Embryonic facial prominence (tissue), 1 donor: ENCODE measurements around the gene VRK2.
"Not testable (repeated sequence)": the region's sequence is repeated elsewhere in the genome, so short reads cannot be mapped to it uniquely, and the experiment has no call there.

ENCODE experiments used
- DNase-seq: peaks from one replicate; pipeline ENCODE4 v3.0.0-alpha.2; 2016; ENCODE audit errors: extremely low spot score

Gene VRK2

DNA sequence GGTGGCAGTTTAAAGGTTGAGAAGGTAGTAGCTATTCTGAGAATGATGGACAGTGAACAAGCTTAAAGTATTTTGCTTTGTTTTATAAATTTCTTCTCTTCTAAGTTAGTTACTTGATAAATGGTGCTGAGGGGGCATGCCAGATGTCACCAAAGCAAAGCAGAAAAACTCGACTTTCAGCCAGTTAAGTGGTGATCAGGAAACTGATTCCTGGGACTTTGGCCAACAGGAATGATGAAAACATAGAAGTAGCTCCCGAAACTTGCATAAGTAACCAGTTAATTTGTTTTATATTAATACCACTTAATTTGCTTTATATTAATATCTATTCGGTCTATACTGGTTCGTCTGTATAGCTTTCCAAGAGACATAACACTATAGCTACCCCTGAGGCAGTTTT, 111.9 kb downstream of the VRK2 start:
- DNase-seq = no peak

GRCh38 chr2:58163913-58164312, 117.3 kb downstream of the VRK2 start:
- no peak for DNase-seq

DNA sequence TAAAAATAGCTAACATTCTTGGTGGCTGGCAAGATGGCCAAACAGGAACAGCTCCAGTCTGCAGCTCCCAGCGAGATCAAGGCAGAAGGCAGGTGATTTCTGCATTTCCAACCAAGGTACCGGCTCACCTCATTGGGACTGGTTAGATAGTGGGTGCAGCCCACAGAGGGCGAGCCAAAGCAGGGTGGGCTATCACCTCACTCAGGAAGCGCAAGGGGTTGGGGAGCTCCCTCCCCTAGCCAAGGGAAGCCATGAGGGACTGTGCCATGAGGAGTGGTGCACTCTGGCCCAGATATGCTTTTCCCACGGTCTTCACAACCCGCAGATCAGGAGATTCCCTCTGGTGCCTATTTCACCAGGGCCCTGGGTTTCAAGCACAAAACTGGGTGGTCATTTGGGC, 121.5 kb downstream of the VRK2 start:
- not testable (repeated sequence) for DNase-seq

DNA sequence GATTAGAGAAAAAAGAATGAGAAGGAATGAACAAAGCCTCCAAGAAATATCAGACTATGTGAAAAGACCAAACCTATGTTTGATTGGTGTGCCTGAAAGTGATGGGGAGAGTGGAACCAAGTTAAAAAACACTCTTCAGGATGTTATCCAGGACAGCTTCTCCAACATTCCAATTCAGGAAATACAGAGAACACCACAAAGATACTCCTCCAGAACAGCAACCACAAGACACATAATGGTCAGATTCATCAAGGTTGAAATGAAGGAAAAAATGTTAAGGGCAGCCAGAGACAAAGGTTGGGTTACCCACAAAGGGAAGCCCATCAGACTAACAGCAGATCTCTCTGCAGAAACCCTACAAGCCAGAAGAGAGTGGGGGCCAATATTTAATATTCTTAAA, 123.2 kb downstream of the VRK2 start:
- not testable (repeated sequence) for DNase-seq

DNA sequence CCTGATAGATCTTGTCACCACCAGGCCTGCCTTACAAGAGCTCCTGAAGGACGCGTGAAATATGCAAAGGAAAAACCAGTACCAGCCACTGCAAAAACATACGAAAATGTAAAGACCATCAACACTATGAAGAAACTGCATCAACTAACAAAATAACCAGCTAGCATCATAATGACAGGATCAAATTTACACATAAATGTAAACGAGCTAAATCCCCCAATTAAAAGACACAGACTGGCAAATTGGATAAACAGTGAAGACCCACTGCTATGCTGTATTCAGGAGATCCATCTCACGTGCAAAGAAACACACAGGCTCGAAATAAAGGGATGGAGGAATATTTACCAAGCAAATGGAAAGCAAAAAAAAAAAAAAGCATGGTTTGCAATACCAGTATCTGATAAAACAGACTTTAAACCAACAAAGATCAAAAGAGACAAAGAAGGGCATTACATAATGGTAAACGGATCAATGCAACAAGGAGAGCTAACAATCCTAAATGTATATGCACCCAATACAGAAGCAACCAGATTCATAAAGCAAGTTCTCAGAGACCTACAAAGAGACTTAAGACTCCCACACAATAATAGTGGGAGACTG, 123.8 kb downstream of the VRK2 start:
- not testable (repeated sequence) for DNase-seq

GRCh38 chr2:58171831-58172230, 125.2 kb downstream of the VRK2 start:
- not testable (repeated sequence) for DNase-seq

DNA sequence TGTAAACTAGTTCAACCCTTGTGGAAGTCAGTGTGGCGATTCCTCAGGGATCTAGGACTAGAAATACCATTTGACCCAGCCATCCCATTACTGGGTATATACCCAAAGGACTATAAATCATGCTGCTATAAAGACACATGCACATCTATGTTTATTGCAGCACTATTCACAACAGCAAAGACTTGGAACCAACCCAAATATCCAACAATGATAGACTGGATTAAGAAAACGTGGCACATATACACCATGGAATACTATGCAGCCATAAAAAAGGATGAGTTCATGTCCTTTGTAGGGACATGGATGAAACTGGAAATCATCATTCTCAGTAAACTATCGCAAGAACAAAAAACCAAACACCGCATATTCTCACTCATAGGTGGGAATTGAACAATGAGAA, 130.6 kb downstream of the VRK2 start:
- DNase-seq = not testable (repeated sequence)

GRCh38 chr2:58180175-58180574, 133.6 kb downstream of the VRK2 start:
- not testable (repeated sequence) for DNase-seq

DNA sequence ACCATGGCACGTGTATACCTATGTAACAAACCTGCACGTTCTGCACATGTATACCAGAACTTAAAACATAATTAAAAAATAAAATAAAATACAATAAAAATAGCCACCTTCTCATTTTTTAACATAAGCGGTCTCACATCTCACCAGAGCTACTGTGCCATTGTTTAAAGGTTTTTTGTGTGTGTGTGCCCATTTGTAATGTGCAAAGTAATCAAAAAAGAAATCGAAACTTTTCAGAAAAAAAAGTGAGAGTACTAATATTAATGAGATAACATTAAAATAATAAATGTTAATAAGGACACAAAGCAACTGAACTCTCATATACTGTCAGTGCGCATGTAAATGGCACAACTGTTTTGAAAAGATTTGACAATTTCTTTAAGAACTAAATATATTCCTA, 134.0 kb downstream of the VRK2 start:
- no peak for DNase-seq

DNA sequence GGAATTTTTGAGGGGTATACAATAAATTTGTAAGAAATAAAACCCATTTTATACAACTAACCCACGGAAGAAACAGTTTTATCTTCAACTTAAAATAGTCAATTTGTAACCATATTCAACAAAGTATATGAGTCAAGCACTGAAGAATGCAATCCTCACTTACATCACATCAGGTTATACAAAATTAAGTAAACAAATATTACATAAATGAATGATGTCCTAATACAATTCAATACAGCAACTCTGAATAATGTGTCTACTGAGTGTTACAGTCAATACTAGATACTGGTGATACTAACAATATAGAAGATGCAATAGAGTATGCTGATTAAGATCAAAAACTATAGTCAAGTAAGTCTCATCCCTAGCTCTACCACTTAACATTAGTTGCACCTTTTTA, 135.9 kb downstream of the VRK2 start:
- no peak for DNase-seq

DNA sequence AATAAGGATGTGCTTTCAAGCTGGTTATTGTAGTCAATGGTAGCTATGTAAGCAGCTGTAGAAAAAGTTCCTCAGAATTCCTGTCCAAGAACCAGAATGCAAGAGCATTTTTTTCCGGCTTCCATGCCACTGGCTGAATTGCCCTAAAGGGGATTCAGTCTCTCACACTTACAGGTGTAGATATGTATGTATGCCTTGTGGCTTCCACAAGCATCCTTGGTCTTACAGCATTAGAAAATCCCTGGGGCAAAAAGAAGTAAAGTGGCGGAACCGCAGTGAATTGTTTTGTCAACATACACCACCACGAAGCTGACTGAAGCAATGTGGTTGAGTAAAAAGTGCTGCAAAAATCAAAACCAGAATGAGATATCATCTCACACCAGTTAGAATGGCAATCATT, 139.9 kb downstream of the VRK2 start:
- DNase-seq = no peak

DNA sequence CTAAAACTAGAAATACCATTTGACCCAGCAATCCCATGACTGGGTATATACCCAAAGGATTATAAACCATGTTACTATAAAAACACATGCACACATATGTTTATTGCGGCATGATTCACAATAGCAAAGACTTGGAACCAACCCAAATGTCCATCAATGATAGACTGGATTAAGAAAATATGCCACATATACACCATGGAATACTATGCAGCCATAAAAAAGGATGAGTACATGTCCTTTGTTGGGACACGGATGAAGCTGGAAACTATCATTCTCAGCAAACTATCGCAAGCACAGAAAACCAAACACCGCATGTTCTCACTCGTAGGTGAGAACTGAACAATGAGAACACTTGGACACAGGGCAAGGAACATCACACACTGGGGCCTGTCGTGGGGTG, 140.4 kb downstream of the VRK2 start:
- DNase-seq = not testable (repeated sequence)

- no peak for DNase-seq
Measured at GRCh38 chr2:58194458-58194857, 147.9 kb downstream of the VRK2 start.

DNA sequence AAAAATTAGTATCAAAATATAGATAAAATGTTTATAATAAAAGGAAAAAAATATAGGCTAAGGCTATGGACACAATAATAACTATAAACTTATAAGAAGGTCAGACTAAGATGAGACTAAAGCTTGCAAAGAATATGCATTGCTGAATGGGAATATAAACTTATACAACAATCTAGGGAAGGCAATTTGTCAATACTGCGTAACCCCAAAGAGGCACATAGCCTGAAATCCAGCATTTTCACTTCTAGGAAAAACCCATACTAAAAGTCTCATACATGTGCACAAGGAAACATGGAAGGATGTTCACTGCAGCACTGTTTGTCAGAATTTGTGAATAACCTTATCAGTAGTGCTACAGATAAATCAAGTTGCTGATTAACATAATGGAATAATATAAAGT, 149.1 kb downstream of the VRK2 start:
- no peak for DNase-seq

DNA sequence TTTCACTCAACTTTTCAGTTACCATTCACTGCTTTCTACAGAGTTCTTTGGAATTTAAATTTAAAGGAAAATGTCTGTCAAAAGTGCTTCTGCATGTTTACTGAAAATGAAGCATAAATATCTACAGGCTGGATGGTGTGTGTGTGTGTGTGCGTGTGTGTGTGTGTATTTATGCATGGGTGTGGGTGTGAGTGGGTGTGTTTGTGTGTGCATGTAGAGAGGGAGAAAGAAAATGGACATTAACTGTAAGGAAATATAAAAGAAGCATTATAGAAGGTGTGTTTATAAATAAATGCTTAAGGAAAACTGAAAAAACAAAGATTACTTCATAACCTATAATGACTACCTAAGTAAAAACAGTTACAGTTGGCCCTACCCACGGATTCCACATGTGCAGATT, 151.3 kb downstream of the VRK2 start:
- DNase-seq = no peak

DNA sequence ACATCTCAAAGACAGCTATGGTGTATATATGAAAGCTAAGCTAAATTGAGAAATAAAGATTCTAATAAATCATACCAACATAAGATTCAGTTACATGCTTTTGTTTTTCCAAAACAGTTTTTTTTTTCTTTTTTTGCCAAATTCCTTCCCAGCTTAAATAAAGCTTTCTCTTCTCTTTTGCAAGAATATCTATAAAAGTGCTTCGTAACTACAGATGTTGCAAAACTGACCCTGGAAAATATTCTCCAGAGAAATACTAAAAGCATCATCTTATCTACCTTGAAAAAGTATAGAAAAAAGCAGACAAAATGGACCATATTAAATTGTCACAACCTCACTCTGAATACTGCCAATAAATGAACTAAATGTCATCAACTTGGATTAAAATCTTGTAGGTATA, 155.8 kb downstream of the VRK2 start:
- no peak for DNase-seq

DNA sequence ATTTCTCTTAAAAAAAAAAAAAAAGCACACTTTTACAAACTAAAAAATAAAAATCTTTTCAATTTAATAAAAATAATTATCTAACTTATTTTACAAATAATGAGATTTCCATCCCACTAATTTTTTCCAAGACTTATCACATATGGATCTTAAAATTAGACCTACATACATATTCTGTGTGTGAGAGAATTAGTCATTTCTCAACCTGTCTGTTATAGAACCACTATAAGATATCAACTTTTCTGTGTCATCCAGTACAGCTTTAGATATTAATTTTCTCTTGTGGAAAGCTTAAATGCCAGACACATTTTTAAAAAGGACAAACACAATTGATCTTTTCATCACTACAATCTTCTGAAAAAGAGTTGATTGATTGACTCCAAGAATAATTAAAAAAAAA, 156.4 kb downstream of the VRK2 start:
- DNase-seq = no peak

- DNase-seq = no peak
Measured at GRCh38 chr2:58204195-58204959, 157.8 kb downstream of the VRK2 start.

- DNase-seq = no peak
Measured at GRCh38 chr2:58206785-58207184, 160.2 kb downstream of the VRK2 start.

DNA sequence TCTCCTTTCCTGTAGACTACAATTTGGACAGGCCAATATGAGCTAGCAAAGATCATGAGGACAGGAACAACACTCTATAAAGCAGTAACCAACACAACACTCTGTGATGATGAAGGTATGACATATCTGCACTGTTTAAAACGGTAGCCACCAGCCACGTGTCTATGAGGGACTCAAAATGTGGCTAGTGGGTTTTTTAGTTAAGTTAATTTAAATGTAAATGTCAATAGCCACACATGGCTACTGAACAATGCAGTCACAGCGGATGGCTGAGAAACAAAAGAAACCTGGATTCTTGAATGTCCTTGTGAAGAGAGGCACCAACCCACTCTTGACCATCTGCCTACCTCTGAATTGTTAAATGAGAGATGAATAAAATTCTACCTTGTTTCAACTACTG, 160.6 kb downstream of the VRK2 start:
- no peak for DNase-seq
